CD4-positive, alpha-beta T cell treated with Interleukin-6 for 4 hours (primary cell): ENCODE data around the gene FALEC.
A peak's percentile ranks its signal among the peaks of the same experiment; 100 is the strongest.

ENCODE experiments used
- DNase-seq: peaks from one replicate; pipeline ENCODE4 v3.0.0-alpha.2; 2020; ENCODE audit warnings: mixed read lengths

FALEC gene

DNA sequence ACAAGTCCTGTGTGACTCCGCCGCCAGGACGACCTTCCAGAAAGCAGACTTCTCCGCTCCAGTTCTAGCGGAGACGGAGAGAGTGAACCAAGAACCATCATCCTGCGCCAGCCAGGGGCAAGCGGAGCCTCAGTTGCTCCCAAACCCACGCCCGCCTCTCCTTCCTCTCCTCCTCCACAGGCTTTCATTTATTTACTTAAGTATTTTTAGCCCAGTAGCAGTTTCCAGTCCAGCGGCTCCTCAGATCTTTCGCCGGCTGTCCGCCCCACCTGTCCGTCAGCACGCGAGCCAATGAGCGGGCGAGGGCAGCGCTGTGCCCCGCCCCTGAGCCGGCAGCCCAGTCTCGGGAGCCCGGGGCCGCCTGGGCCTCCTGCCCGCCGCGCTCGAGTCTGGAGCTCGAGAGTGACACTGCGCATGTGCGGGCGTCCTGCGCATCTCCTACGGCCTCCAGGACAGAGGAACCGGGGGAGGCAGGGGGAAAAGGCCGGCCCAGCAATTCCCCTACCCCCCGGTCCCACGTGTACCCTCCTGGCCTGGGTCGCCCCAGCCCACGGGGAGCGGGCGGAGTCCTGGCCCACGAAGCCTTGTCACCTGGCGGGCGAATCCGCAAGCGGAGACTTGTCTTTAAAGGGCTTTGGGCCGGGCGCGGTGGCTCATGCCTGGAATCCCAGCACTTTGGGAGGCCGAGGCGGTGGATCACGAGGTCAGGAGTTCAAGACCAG, at the start of gene FALEC:
Gene FALEC (plus strand): TSS at position 425 of the 722 bp plus-strand sequence.
- DNase-seq, result peak; percentile 93

DNA sequence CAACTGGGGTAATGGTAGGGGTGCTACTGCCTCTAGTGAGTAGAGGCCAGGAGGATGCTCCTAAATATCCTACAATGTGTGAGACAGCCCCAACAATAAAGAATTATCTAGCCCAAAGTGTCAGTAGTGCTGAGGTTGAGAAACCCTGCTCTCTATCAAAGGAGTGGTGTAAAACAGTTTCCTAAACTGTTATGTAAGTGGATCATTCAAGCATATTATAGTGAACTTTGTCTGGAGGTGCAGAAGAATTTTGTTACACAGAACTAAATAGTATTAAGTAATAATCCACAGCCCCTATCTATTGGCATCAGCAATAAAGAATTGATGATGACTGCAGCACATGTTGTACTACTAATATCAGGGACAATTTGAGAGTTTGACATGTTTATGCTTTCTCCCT, 48.6 kb upstream of the FALEC start:
- no peak for DNase-seq

DNA sequence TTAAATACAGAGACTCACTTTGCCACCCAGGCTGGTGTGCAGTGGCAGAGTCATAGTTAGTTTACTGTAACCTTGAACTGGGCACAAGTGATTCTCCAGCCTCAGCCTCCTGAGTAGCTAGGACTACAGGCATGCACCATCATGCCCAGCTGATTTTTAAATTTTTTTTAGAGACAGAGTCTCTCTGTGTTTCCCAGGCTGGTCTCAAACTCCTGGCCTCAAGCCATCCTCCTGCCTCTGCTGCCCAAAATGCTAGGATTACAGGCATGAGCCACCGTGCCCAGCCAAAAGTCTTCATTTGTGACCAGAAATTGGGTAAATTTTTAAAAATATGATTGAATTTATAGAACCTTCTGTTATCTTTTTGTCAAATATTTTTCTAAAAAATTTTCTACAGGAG, 46.3 kb upstream of the FALEC start:
- DNase-seq, result no peak

DNA sequence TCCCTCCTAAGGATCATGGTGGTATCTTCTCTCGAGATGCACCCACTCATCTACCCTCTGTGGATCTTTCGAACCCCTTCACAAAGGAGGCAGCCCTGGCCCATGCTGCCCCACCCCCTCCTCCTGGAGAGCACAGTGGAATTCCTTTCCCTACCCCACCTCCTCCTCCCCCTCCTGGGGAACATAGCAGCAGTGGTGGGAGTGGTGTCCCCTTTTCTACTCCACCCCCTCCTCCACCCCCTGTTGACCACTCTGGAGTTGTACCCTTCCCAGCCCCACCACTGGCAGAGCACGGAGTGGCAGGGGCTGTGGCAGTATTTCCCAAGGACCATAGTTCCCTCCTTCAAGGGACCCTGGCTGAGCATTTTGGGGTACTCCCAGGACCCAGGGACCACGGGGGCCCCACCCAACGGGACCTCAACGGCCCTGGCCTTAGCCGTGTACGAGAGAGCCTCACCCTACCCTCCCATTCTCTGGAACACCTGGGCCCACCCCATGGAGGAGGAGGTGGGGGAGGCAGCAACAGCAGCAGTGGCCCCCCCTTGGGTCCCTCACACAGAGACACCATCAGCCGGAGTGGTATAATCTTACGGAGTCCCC, 42.9 kb upstream of the FALEC start:
- DNase-seq, result no peak

DNA sequence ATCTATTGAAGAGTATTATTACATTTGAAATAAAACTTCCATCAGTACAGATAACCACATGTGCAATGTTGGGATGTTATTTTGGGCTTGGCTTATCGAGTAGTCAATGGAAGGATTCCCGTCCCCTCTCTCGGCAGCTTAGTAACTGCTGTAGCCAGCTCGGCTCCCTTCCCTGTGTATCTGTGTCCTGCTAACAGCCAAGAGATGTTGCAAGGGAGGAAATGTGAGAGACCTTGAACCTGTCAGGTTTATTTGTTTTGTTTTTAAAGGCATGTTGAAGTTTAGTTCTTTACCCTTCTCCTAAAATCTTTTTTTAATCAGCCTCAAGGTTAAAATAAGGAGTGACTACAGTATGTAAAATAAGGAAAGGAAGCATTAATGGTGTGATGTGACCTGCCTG, 41.9 kb upstream of the FALEC start:
- no peak for DNase-seq

DNA sequence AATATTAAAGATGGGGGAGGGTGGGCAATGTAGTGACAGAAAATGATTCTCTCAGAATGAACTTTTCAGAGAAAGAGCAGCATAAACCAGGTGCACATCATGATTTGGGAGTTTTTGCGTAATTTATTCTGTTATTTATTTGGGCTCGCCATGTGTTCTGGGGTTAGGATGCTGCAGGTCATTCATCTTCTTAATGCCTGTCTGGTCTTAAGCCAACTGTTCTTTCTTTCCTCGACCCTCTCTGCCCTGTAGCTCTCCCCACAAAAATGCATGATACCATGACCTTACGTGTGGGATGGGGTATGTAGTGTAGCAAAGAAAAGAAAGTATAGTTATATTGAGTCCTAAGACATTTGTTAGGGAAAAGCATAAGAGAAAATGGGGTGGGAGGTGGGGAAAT, 40.7 kb upstream of the FALEC start:
- no peak for DNase-seq

DNA sequence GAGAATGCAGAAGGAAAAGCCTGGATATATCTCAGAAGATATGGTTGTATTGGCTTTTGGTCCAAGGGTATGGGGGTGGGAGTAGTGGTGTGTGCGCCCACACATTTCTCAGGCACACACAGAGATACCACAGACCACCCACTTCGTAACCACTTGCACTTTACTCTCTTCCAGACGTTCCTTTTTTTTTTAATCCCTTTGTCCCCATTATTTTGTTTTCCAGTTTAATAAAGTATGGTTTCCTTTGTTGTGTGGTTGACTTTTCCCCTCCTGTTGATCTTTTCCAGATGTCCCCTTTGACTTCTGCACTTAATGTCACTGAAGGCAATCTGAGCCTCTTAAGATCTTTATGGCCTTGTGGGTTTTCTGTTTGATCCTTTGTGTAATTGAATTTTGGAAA, 38.8 kb upstream of the FALEC start:
- no peak for DNase-seq

DNA sequence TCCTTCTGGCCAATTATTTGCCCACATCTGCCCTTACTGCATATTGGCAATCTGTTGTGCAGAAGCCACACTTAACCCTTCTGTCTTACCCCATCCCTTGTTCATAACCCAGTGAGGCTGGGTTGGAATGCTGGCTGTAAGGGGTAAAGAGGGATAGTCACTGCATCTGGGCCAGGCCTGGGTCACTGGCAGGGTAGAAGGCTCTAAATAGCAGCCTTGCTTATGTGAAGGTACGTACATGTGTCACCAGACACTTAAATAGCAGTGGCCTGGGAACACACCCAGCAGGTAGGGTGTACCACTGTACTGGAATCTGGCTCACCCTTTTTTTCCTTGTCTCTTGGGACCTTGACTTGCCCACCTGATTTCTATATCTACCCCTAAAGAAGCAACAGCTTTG, 38.2 kb upstream of the FALEC start:
- DNase-seq, result no peak

DNA sequence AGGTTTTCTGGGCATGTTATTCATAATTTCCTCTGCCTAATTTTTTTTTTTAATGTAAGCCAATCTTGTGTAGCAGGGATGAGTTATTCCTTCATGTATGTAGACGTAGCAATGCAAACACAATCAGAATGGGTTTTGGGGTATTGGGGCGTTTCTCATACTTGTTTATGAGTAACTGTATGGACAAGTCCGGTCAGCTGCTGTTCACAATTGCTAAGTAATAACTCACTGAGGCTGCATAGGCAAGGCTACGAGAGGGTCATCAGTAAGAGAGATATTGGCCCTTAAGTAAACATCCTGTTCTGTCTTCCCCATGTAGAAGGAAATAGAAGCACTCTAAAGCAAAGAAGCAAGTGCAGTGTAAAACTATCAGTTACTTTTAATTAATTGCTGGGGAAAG, 37.8 kb upstream of the FALEC start:
- DNase-seq, result no peak

DNA sequence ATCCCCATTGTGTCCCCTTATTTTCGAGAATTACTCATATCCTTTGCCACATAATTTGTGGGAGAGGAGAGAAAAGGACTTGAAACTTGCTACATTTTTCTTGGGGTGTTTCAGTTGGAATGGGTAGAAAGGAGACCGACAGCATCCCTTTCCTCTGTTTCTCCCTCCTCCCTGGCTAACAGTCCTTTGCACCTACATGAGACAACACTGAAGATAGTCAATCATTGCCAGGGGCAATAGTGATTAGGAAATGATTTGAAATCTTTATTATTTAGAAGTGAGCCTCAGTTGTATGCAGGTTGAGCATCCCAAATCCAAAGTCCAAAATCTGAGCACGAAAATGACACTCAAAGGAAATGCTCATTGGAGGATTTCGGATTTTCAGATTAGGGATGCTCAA, 36.2 kb upstream of the FALEC start:
- no peak for DNase-seq

DNA sequence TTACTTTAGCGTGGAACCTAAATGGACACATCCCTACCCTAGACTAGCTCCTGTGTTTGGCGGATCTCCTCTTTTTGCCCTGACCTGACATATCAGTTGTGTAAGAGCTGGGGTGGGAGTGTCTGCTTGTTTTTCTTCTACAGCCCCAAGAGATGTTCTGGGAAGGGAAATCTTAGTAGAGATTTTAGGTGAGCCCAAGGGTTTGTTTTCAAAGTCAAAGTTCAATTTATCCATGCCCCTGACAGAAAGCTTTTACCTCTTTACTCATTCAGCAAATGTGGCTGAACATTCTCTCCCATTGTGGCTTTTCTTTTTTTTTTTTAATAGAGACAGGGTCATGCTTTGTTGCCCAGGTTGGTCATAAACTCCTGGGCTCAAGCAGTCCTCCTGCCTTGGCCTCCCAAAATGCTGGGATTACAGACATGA, 35.6 kb upstream of the FALEC start:
- no peak for DNase-seq

DNA sequence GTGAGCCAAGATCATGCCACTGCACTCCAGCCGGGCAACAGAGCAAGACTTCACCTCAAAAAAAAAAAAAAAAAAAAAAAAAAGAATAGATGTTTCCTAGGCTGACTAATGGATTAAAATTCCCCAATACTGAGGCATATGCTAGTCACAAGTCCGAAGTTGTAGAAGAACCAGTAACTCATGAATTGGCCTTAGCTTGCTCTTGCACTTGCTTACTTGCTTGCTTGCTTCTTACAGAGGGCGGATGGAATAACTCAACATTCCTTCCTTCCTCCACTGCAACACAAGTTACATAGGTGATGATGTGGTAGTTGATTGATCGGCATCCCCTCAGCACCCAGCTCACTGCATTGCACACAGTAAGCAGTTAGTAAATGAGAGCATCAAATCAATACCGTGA, 31.1 kb upstream of the FALEC start:
- no peak for DNase-seq

DNA sequence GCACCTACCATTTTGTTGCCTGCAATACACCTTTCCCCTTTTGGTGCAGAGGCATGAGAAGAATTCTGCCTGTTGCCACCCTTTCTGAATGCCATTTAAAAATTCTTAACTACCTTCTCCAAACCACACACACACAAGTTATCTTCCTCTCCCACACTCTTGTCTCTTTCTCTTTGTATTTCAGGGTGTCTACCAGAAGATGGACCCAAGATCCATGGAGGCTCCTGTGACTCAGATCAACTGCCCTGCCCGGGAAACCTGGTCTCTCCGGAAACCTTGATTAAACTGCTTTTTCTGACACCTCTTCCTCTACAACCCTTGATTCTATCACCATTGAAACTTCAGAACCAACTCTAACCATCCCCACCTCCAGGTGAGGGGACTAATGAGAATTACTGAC, 30.7 kb upstream of the FALEC start:
- DNase-seq, result no peak

DNA sequence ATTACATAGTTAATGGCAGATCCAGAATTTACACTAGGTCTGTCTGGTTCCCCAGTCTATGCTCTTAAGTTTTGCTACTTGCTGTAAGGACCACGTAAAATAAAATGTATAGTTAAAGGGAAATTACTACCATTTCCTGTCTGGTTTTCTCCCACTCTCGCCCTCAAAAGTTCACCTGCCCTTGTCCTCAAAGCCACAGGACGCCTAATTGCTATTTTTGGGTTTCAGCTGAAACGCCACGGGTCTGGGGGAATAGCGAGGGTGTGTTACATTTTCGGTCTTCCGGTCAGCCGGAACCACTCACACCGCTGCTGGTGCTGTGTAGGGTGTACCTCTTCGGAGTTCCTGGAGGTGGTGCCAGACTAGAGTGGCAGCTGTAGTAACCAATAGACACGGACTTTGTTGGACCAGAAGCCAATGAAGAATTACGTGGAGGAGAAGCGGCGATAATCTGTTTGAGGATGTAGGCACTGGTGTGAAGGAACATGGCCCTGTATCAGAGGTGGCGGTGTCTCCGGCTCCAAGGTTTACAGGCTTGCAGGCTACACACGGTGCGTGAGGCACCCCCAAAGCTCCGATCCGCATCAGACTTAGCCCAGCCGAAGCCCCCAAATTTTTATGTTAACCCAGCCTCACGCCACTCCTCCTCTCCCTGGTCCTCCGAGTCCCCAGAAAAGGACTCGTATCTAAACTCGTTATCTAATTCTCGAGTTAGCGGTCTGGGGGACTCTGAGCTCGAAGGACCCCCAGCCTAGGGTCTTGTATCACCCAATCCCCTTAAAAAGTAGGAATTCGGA, 28.4 kb upstream of the FALEC start, which contains the start of gene TARS2:
Gene TARS2 (plus strand): TSS at position 454 of the 797 bp plus-strand sequence. CDS start 32 bp downstream, at position 486.
- peak; percentile 93 for DNase-seq

DNA sequence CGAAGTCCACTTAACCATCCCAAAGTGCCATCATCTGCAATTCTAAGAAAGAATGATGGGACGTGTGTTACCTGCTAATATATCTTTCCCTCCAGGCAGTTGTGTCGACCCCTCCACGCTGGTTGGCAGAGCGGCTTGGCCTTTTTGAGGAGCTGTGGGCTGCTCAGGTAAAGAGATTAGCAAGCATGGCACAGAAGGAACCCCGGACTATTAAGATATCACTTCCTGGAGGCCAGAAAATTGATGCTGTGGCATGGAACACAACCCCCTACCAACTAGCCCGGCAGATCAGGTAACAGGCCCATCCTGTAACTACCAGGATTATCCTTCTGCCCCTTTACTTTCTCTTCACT, 27.8 kb upstream of the FALEC start:
- DNase-seq, result peak; percentile 4

DNA sequence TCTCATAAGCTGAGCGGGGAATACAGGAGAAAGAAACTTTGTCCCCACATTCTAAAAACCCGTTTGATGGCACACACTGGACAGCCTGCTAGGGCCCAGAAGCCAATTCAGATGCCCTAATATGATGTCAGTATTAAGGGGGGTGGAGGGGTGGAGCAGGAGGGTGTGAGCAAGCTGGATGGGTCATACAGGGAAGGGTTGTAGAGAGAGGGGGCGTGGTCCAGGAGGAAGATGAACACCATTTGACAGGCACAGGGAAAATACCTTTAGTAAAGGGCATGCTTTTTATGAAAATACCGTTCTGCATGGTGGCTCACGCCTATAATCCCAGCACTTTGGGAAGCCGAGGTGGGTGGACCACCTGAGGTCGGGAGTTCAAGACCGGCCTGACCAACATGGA, 22.4 kb upstream of the FALEC start:
- no peak for DNase-seq

DNA sequence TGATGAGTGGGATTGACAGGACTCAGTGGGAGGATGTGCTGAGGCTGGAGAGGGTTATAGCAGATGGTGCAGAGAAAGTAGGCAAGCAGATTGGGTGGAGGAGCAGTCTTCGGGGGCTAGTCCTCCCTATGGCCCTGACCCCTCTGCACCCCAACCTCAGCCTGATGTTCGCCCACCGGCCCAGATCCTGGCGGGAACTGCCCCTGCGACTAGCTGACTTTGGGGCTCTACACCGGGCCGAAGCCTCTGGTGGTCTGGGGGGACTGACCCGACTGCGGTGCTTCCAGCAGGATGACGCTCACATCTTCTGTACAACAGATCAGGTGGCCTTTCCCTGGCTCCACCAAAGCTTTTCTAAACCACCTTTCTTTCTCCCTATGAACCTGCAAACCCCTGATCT, 17.2 kb upstream of the FALEC start:
- no peak for DNase-seq

DNA sequence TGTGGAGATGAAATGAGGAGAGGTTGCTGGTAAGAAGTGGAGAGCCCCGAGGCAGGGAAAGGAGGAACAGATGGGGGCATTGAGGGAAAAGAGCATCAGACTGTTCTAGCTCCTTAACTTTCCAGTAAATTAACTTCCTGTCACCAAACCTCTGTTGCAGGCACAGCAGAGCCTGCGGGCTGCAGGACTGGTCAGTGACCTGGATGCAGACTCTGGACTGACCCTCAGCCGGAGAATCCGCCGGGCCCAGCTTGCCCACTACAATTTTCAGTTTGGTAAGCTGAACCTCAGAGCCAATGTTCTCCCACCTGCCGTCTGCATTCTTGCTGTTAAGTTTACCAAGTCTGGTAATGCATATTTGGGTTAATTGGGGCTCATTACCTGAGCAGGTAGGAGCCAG, 10.1 kb upstream of the FALEC start:
- no peak for DNase-seq

DNA sequence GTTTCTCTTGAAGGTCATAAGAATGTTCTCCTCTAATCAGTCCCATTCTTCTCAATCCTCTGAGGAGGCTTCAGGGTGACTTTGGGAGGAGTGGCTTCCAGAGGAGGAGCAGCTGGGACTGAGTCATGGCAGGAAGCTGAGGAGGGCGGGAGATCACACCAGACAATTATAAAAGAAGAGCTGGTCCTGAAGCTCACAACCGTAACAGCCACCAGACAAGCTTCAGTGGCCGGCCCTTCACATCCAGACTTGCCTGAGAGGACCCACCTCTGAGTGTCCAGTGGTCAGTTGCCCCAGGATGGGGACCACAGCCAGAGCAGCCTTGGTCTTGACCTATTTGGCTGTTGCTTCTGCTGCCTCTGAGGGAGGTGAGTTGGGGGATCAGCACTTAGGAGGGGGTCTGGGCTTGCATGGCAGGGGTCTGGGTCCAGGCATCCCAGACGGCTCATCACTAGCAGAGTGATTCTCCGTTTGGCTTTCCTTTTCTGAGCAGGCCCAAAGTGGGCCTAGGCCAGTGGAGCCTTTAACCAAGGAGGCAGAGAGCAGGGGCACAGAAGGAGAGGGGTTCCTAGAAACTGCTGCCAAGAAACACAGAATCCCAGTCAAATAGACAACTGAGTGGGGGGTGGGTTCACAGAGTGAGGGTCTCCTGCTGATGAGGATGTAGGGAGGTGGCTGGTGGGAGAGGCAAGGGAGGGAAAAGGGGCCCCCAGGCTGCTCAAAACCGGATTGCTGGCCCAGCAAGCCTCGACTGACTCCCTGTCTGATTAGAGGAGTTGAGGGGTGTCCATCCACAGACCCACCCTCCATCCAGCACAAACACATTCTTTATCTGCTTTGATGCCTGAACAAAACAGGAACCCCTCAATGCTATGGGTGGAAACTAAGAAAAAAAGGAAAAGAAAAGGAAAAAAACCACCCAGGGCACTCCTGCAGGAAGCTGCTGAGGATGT, 7.4 kb upstream of the FALEC start, which contains the start of gene ECM1:
Gene ECM1 (plus strand): TSS at position 198 of the 953 bp plus-strand sequence. CDS start 101 bp downstream, at position 299.
- DNase-seq, result peak; percentile 12

DNA sequence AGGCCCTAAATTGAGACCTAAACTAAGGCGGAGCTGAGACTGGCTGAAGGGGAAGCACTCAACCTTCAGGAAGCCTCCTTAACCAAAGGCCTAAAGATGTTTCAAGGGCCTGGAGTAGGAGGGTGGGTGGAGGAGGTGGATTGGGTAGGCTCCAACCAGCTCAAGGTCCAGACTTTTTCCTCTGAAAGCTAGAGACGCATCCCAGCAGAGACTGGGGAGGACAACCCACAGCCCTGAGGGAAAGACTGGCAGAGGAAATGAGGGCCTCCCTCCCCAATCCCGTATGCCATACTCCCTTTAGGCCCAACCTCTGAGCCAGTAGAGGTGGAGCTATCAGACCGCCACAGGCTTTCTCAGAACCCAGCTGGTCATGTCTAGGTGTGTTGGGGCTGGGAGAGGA, 6.6 kb upstream of the FALEC start:
- DNase-seq, result no peak

DNA sequence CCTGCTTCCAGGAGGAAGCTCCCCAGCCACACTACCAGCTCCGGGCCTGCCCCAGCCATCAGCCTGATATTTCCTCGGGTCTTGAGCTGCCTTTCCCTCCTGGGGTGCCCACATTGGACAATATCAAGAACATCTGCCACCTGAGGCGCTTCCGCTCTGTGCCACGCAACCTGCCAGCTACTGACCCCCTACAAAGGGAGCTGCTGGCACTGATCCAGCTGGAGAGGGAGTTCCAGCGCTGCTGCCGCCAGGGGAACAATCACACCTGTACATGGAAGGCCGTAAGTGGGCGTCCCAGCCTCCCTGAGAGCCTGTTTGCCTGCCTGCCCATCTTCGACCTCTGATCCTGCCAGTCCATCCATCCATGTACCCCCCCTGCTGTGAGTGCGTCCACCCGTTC, 4.0 kb upstream of the FALEC start:
- DNase-seq, result no peak

DNA sequence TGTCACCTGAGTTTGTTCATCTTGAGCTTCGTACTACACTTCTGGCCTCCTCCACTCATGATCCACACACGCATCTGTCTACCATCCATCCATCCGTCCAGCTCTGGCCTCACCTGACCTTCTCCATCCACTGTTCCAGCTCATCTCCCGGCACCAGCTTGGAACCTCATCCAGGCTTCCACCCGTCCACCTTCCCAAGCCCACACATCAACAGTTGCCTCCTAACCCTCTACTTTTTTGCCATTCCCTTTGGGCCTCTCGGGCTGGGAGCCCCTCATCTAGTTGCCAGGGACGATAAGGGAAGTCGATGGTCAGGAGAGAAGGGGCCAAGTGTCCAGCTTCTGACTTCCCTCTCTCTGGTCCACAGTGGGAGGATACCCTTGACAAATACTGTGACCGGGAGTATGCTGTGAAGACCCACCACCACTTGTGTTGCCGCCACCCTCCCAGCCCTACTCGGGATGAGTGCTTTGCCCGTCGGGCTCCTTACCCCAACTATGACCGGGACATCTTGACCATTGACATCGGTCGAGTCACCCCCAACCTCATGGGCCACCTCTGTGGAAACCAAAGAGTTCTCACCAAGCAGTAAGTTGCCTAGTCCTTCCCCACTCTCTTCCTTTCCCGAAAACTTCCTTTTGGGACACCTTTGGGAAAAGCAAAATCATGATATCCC, 3.4 kb upstream of the FALEC start:
- DNase-seq, result no peak
